GM12865 (cell line): Measurements from ENCODE around the gene LRRC7.

Experiments
- DNase-seq: peaks from one replicate; pipeline ENCODE4 v3.0.0; 2010; ENCODE audit warnings: low read depth
- H3K4me3 ChIP-seq: 2 replicates; pipeline ENCODE4 v1.5.1; 2011; ENCODE audit warnings: mild to moderate bottlenecking, low read depth, low read length, control low read depth
- TF ChIP-seq, protein P1 (sequence below): IDR thresholded peaks from 2 replicates; pipeline ENCODE4 v1.5.1; 2011; ENCODE audit warnings: low read length, control low read depth, low read depth, inconsistent platforms; ENCODE audit not compliant: insufficient read depth; ENCODE audit errors: missing control alignments

Gene LRRC7

DNA sequence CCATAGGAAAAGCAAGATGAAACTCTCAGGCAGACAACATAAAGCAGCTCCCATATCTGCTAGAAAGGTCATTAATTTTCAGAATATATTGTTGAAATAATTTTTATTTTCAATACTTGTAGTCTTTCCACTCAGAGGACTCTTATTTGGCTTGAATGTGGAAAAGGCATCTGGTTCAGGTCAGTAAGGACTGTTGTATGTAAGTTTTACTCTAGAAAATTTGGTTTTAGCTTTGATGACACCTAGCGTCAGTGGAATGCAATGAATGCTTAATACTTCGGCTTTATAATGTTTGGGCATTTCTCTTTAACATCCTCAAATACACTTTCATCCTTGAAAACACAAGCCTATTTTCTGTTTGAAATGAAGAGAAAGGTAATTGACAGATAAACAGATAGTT is 574.4 kb downstream of the LRRC7 start:
- TF ChIP-seq, protein P1, sequence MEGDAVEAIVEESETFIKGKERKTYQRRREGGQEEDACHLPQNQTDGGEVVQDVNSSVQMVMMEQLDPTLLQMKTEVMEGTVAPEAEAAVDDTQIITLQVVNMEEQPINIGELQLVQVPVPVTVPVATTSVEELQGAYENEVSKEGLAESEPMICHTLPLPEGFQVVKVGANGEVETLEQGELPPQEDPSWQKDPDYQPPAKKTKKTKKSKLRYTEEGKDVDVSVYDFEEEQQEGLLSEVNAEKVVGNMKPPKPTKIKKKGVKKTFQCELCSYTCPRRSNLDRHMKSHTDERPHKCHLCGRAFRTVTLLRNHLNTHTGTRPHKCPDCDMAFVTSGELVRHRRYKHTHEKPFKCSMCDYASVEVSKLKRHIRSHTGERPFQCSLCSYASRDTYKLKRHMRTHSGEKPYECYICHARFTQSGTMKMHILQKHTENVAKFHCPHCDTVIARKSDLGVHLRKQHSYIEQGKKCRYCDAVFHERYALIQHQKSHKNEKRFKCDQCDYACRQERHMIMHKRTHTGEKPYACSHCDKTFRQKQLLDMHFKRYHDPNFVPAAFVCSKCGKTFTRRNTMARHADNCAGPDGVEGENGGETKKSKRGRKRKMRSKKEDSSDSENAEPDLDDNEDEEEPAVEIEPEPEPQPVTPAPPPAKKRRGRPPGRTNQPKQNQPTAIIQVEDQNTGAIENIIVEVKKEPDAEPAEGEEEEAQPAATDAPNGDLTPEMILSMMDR, result no peak
- H3K4me3 ChIP-seq, result no peak overlapping the region
- DNase-seq, result no peak

DNA sequence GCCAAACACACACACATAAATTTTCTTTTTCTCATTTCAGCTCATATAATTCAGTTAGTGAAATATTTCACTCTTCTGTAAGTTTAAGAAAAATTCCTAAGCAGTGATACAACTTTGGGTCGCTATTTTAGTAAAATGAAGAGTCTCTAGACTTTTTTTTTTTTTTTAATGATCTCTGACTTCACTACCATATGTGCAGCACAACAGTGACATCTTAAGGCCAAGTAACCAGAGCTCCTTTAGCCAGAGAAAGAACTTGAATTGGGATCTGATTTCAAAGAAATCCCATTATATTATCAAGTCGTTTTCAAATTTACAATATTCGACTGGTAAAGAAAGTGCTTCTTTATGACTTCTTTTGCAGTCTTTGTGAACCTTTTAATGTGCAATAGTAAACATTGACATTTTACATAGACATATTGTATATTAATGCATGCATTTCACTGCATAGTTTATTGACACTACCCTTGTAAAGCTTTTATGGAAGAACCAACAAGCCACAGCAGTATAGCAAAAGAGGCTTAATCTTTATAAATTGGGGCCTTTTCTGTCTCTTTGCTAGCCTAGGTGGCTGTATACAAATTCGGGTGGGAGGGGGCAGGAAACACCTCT is 575.4 kb downstream of the LRRC7 start:
- TF ChIP-seq, protein P1, result no peak
- DNase-seq, result no peak
- H3K4me3 ChIP-seq, result no peak overlapping the region

DNA sequence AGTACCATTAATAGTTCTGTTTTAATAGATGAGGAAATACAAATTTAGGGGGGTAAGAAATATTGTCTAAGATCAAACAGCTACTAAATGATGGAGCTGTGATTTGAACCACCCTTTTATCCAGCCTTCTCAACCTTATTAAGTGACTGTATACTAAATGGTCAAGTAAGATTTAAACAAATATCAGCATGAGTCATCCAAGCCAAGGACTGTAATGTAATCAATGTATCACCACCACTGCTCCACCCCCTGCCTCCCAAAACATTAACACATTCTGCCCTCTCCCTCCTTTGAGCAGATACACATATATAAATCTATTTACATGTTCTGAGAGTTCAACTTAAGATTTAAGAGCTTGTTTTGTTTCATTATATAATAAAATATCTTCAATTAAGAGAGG is 578.8 kb downstream of the LRRC7 start:
- DNase-seq, result no peak
- TF ChIP-seq, protein P1, result no peak
- H3K4me3 ChIP-seq, result no peak overlapping the region

DNA sequence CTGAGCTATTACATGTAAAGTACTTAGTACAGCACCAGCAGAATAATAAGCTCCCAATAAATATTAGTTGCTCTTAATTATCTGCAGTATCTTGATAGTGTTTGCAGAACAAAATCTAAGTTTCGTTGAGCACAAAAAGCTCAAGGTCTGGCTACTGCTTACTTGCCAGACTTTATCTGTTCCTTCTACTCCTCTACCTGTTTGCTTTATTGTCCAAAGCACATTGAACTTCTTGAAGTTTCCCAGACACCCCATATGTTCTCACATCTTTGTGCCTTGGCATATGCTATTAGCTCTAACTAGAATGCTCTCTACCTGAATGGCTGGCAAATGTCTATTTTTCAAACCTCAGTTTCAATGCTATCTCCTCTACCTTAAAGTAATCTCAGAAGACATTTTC is 582.7 kb downstream of the LRRC7 start:
- no peak for DNase-seq
- TF ChIP-seq, protein P1, result no peak
- no peak overlapping the region for H3K4me3 ChIP-seq

DNA sequence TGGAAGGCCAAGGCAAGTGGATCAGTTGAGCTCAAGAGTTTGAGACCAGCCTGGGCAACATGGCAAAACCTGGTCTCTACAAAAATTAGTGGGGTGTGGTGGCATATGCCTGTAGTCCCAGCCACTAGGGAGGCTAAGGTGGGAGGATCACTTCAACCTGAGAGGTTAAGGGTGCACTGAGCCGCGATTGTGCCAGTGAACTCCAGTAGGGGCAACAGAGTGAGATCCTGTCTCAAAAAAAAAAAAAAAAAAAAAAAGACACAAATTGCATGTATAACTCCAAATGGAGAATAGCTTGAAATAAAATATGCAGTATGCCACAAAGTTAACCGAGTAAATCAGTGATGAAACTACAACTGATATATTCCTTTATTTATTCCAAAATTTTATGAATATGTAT is 586.0 kb downstream of the LRRC7 start:
- TF ChIP-seq, protein P1, result no peak
- DNase-seq, result no peak

DNA sequence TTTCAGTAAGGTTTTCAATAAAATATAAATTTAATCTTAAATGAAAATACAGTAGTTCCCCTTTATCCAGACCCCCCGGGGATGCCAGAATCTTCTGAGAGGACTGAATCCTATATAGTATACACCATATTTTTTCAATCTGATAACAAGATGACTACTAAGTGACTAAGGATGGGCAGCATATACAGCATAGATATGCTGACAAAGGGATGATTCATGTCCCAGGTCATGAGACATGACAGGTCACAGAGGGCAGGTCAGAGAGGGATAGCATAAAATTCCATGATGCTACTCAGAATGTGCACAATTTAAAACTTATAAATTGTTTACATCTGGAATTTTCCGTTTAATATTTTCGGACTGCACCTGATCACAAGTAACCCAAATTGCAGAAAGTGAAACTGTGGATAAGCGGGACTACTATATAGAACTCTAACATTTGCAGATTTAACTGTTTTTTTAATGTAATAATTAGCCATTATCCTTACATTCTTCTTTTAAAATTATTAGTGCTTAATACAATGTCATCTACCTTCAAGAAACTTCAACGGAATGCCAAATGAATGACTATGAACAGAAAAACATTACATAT is 588.9 kb downstream of the LRRC7 start:
- no peak for DNase-seq
- H3K4me3 ChIP-seq, result no peak overlapping the region
- TF ChIP-seq, protein P1, result no peak

More for the DNA sequence above, 586.0 kb downstream of the LRRC7 start:
- no peak overlapping the region for H3K4me3 ChIP-seq

DNA sequence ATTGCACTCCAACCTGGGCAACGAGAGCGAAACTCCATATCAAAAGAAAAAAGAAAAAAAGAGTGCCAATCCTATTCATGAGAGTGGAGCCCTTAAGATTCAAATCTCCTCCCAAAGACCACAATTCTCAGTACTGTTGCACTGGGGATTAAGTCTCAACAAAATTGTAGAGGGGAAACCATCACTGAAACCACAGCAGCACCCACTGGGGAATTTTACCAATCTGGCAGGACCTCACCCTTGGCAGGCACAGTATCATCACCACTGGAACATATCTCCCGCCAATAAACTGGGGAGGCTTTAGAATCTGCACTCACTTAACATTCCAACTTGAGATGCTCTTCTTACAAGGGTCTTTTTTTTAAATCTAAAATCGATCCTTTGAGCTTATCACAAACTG is 596.6 kb downstream of the LRRC7 start:
- no peak overlapping the region for H3K4me3 ChIP-seq
- TF ChIP-seq, protein P1, result no peak
- no peak for DNase-seq
